T-helper 1 cell treated with Interleukin-12 subunit alpha and Interleukin-12 subunit beta and Interleukin-4 antibody, amounts not matched to agents 30 ng/mL and 1 ng/mL, for 36 hours (primary cell): ENCODE data around the gene PITX3. TPM values are rescaled to one million over a fixed set of nuclear protein-coding genes. Genes with fewer than 3 reads are reported as not detected.
"Not testable (repeated sequence)": the region's sequence is repeated elsewhere in the genome, so short reads cannot be mapped to it uniquely, and the experiment has no call there.

Experiments used
- intact Hi-C: fragments of 100-400 bp; cut with micrococcal nuclease; formaldehyde crosslinking; loops from one replicate; pipeline ENCODE4 v1.15.1; 2024
- total RNA-seq: library from RNA; stranded (reverse); gene quantifications from 2 replicates; pipeline ENCODE4 v1.2.3, GENCODE V29; 2022

Gene PITX3
- total RNA-seq, 1 donor from 2014 or later = not detected

GRCh38 chr10:102261196-102261595 is 19.9 kb upstream of the PITX3 start:
- intact Hi-C loops = no loop called here

GRCh38 chr10:102255404-102255803 is 14.1 kb upstream of the PITX3 start:
- intact Hi-C loops = no loop called here

GRCh38 chr10:102254426-102254825 is 13.1 kb upstream of the PITX3 start:
- intact Hi-C loops = no loop called here

GRCh38 chr10:102252508-102252907 is 11.2 kb upstream of the PITX3 start:
- intact Hi-C loops = not testable (repeated sequence)

GRCh38 chr10:102247734-102248133 is 6.4 kb upstream of the PITX3 start:
- intact Hi-C loops = loop anchor here (5.0 kb wide), 1 partner anchor 430 kb away; the partner anchor contains the start of gene OGA

- intact Hi-C loops = loop anchor here (5.0 kb wide), 1 partner anchor 429 kb away; the partner anchor contains the start of gene OGA
These were observed 4.9 kb upstream of the PITX3 start for GRCh38 chr10:102246261-102246660.

GRCh38 chr10:102245932-102246251 is 4.6 kb upstream of the PITX3 start:
- intact Hi-C loops = loop anchor here (1.0 to 5.0 kb wide), 18 partner anchors 15 to 1150 kb away; partner anchors contain the start of genes ACTR1A, ARL3, ATP5MK and CNNM2

- intact Hi-C loops = loop anchor here (1.0 to 5.0 kb wide), 18 partner anchors 14 to 1151 kb away; partner anchors contain the start of genes ACTR1A, ARL3, ATP5MK and CNNM2
These were observed 4.0 kb upstream of the PITX3 start, which contains the start of gene GBF1 for GRCh38 chr10:102245082-102245931. Gene GBF1, plus strand, starts transcription at chr10:102245532. Its CDS starts 13,407 bp downstream, at chr10:102258939.

- intact Hi-C loops = no loop called here
These were observed 2.0 kb upstream of the PITX3 start for GRCh38 chr10:102243309-102243708.

- intact Hi-C loops = no loop called here
These were observed 790 bp upstream of the PITX3 start for GRCh38 chr10:102242118-102242485.

GRCh38 chr10:102241032-102241443 is 274 bp downstream of the PITX3 start:
- intact Hi-C loops = loop anchor here (1.0 kb wide), 4 partner anchors 10 to 261 kb away; partner anchors contain the start of genes ACTR1A, CUEDC2 and NOLC1

- intact Hi-C loops = loop anchor here (1.0 kb wide), 4 partner anchors 9 to 262 kb away; partner anchors contain the start of genes ACTR1A, CUEDC2 and NOLC1
These were observed 763 bp downstream of the PITX3 start for GRCh38 chr10:102240467-102241031.

- intact Hi-C loops = no loop called here
These were observed 3.5 kb downstream of the PITX3 start for GRCh38 chr10:102237711-102238252.

GRCh38 chr10:102236006-102236405 is 5.3 kb downstream of the PITX3 start:
- intact Hi-C loops = no loop called here

GRCh38 chr10:102235598-102235920 is 5.8 kb downstream of the PITX3 start:
- intact Hi-C loops = no loop called here

- intact Hi-C loops = no loop called here
These were observed 6.3 kb downstream of the PITX3 start for GRCh38 chr10:102234888-102235597.

- intact Hi-C loops = no loop called here
These were observed 7.3 kb downstream of the PITX3 start for GRCh38 chr10:102233997-102234396.

GRCh38 chr10:102231357-102232318 is 9.7 kb downstream of the PITX3 start:
- intact Hi-C loops = loop anchor here (1.0 to 2.0 kb wide), 5 partner anchors 10 to 352 kb away; partner anchors contain the start of genes GBF1 and PITX3

- intact Hi-C loops = loop anchor here (1.0 to 2.0 kb wide), 6 partner anchors 10 to 352 kb away; partner anchors contain the start of genes GBF1 and PITX3
These were observed 10.4 kb downstream of the PITX3 start for GRCh38 chr10:102230861-102231356.
